SKM-1 (cell line): ENCODE data around the gene STIL.
"Not testable (repeated sequence)": the region's sequence is repeated elsewhere in the genome, so short reads cannot be mapped to it uniquely, and the experiment has no call there.

Experiments used
- DNase-seq: peaks from one replicate; lab custom pipeline; 2025; ENCODE audit not compliant: unreplicated experiment; lab: John Stamatoyannopoulos, UW

STIL gene

GRCh38 chr1:47223174-47223920 is 90.6 kb downstream of the STIL start:
- no peak for DNase-seq

- no peak for DNase-seq
Measured at GRCh38 chr1:47222476-47222875, 91.5 kb downstream of the STIL start.

- DNase-seq, result no peak
Measured at GRCh38 chr1:47219590-47220220, 94.2 kb downstream of the STIL start.

GRCh38 chr1:47219001-47219400 is 94.9 kb downstream of the STIL start:
- DNase-seq, result no peak

GRCh38 chr1:47216278-47217059 is 97.5 kb downstream of the STIL start:
- DNase-seq, result no peak

DNA sequence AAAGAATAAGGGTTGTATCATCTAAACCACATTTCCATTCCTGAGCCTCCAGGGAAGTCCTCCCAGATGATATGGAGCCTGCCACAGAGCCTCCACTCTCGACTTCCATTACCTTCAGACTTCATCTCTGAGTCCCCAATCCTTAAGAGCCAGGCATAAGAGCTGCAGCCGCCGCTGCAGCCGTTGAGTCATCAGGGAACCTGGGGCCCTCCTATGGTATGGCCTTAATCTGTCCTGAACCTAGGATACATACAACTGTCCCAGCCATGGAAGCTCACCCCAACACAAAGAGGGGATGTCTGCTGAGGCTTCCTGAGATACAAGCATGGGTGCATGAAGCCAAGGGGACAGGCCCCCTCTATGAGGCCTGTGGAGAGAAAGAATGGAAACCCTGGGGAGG is 98.2 kb downstream of the STIL start:
- no peak for DNase-seq

- DNase-seq, result no peak
Measured at GRCh38 chr1:47214549-47214948, 99.4 kb downstream of the STIL start.

DNA sequence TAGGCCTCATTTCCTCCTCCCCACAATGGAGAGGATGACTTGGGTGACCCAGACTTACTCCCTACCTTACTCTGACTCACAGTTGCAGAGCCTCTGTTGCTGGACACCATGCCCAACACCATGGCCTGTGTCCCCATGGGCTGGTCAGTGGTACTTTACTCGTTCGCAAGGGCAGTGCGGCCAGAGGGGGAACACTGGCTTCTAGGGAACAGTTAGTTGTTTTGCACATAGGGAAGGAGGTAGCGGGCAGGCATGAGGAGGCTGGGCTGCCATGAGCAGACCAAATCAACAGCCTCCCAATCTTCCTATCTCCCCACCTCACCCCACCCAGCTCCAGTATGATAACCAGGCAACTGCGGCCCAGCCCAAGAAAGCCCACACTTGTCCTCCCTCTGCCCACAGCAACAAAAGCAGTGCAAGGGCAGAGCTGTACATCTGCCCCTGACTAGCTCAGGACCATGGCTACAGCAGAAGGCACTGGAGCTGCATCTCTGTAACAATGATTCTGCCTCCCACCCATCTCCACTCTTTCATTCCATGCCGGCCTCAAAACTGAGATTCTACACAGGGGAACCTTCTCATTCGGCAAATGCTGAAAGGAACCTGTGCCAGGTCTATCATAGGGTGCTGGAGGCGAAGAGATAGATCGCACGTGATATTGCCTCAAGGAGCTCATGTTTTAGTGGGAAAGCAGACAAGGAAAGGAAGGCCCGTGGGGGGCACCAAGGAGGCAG is 100.5 kb downstream of the STIL start:
- DNase-seq, result no peak

DNA sequence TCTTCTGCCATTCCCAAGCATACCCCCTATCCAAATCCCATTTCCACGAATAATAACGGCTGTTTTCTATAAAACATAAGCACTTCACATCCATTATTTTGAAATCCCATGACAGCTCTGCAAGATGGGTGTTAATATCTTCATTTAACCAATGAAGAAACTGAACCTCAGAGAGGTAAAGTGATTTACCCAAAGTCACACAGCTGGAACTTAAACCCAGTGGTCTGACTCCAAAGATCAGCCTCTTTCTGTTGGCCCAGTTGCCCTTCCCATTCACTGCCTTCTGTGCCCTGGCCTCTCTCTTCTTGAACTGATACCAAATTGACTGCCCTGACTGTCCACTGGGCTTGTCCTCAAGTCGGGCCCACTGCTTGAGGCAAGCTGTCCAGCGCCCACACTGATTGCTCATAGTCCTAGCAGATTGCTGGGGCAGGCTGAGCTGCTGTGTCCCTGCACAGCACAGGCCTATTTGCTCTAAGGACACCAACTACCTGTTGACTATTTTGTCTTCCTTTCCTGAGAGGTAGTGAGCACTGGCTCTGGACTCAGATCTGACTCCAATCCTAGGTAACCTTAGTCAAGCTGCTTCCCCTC is 101.2 kb downstream of the STIL start:
- no peak for DNase-seq

GRCh38 chr1:47211796-47212269 is 102.1 kb downstream of the STIL start:
- DNase-seq, result no peak

GRCh38 chr1:47210666-47211065 is 103.3 kb downstream of the STIL start:
- no peak for DNase-seq

- no peak for DNase-seq
Measured at GRCh38 chr1:47209725-47210325, 104.1 kb downstream of the STIL start.

DNA sequence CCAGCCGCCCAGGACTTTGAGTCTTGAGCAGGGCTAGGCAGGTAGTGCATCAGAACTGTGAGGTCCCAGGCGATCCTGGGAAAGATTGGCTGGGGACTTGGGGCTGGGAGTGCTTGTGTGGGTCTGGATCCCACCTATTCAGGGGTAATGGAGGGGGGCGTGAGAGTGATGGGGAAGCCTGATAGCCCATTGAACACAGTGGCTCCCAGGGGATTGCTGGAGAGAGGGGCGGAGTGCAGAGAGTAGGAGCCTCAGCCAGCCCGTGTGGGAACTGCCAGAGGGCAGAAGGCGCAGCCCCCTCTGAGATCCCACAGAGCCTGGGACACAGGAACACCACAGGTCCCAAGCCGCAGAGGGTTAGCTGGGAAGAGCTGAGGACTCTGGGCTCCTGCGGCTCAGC is 104.9 kb downstream of the STIL start:
- DNase-seq, result no peak

DNA sequence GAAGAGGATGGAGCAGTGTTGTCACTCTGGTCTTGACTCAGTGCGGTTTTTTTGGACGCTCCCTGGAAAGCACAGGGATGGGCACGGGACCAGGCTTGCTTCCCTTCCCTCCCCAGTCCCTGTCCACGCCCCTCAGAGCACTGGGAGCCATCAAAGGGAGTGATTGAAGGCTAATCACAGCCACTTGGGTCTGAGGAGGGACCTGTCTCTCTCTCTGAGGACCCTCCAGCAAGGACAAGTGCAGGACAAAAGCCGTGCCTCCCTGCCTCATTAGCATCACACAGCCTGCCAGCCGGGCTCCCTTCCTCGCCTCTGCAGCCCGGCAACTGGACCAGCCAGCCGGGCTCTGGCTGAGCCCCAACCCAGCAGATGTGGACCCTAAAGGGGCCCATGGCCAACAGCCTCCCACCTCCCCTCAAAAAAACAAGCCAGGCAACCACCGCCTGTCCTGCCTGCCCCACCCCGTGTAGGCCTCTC is 105.5 kb downstream of the STIL start:
- DNase-seq, result no peak

DNA sequence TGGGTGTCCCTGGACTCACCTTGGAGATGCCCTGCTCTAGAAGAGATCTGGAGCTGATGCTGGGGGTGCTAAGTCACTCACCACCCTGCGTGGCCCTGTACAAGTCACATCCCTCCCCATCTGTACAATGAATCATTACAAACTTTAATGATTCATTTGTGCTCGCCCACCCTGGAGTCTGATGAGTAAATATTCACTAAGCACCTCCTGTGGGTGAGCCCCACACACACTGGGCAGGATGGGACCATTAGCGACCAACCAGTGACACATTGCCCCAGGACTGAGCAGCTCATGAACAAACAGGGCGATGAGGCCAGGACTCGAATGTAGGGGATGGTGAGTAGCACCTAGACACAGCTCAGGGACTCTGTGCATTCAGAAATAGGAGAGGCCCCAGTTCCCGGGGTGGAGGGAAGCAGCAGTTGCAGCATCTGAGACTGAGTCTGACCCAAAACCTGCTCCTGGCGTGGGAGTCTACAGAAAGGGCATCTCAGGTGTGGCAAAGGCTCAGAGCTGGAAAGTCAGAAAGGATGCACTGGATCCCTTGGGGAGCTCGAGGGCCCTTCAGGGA is 106.1 kb downstream of the STIL start:
- no peak for DNase-seq

- DNase-seq, result no peak
Measured at GRCh38 chr1:47205918-47206317, 108.0 kb downstream of the STIL start.

- DNase-seq, result not testable (repeated sequence)
Measured at GRCh38 chr1:47203504-47203903, 110.4 kb downstream of the STIL start.

DNA sequence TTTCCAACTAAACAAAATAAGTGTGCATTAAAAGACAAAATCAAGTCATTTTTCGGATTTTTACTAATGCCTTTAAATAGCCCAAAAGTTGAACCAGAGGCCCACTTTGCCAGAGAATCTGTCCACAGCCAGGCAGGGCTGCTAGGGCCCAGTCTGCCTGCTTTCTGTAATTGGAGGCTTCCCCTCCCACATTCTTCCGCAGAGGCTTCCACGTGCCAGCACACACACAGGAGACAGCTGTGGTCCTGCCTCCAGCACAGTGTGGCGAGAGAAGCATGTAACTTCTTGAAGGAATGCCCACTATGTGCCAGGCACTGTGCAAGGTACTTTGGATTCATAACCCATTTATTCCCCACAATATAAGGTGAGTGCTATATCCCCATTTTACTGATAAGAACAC is 112.8 kb downstream of the STIL start:
- no peak for DNase-seq
